AG09309 (cell line): ENCODE data around the gene TRIM46.
A peak's percentile ranks its signal among the peaks of the same experiment; 100 is the strongest.
"Not testable (repeated sequence)": the region's sequence is repeated elsewhere in the genome, so short reads cannot be mapped to it uniquely, and the experiment has no call there.

Source experiments
- DNase-seq: peaks from one replicate; pipeline ENCODE4 v3.0.0-alpha.2; 2010; ENCODE audit warnings: low read depth
- H3K4me3 ChIP-seq: 2 replicates; pipeline ENCODE4 v1.5.1; 2011; ENCODE audit warnings: mild to moderate bottlenecking, low read depth, low read length, moderate library complexity; ENCODE audit not compliant: control insufficient read depth
- TF ChIP-seq, protein P1 (sequence below): IDR thresholded peaks from 2 replicates; pipeline ENCODE4 v1.5.1; 2011; ENCODE audit warnings: mild to moderate bottlenecking, low read depth, low read length, inconsistent platforms; ENCODE audit not compliant: insufficient read depth, control insufficient read depth; ENCODE audit errors: missing control alignments

Gene TRIM46

DNA sequence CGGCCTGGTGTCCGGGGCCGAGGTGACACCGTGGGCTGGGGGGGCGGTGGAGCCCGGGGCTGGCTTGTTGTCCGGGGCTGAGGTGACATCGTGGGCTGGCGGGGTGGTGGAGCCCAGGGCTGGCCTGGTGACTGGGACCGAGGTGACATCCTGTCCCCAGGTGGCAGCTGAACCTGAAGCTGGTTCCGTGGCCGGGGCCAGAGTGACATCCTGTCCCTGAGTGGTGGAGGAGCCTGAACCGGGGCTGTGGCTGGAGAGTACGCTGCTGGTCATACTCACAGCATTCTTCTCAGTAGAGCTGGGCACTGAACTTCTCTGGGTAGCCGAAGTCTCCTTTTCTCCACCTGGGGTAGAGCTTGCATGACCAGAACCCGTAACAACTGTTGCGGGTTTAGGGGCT lies 18.3 kb downstream of the TRIM46 start:
- H3K4me3 ChIP-seq = no peak overlapping the region
- TF ChIP-seq, protein P1, sequence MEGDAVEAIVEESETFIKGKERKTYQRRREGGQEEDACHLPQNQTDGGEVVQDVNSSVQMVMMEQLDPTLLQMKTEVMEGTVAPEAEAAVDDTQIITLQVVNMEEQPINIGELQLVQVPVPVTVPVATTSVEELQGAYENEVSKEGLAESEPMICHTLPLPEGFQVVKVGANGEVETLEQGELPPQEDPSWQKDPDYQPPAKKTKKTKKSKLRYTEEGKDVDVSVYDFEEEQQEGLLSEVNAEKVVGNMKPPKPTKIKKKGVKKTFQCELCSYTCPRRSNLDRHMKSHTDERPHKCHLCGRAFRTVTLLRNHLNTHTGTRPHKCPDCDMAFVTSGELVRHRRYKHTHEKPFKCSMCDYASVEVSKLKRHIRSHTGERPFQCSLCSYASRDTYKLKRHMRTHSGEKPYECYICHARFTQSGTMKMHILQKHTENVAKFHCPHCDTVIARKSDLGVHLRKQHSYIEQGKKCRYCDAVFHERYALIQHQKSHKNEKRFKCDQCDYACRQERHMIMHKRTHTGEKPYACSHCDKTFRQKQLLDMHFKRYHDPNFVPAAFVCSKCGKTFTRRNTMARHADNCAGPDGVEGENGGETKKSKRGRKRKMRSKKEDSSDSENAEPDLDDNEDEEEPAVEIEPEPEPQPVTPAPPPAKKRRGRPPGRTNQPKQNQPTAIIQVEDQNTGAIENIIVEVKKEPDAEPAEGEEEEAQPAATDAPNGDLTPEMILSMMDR = no peak
- DNase-seq = no peak

DNA sequence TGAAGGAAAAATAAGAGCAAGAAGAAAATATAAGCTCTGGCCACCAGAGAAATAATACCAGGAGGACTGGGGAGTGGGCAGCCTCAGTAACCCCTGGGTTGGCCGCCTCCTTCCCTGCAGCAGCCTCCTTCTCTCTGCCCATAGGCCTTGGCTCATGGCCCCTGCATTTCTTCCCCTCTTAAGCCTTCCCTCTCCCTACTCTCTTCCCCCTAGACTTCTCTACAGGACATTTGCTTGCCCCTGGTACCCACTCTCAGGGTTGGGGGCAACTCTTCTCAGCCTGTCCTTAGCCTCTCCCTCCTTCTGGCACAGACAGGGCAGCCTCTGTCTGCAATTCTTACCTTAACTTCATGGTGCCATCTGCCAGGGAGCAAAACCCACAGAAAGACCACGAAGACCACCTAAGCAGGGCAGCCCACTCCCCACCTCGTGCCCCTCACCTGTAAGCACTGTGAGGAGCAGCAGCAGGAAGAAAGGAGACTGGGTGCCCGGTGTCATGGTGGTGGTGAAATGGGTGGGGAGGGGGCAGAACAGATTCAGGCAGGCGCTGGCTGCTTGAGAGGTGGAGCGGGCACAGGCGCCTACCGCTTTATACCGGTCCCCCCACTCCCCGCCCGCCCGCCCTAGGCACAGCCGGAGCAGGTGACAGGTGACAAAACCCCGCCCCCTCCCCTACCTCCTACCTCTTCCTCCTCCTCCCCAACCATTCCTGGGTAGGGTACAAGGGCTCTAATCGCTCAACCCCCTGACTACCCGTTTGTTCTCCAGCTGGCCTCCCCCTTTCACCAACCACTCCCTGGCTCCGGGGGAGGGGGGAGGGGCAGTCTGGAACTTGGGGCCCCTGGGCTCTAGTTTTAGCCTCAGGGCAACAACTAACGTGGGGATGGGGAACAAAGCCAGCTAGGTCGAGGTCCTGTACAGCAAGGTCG lies 19.0 kb downstream of the TRIM46 start:
- H3K4me3 ChIP-seq = peak overlapping the region; percentile 76
- TF ChIP-seq, protein P1 = no peak
- DNase-seq = no peak

DNA sequence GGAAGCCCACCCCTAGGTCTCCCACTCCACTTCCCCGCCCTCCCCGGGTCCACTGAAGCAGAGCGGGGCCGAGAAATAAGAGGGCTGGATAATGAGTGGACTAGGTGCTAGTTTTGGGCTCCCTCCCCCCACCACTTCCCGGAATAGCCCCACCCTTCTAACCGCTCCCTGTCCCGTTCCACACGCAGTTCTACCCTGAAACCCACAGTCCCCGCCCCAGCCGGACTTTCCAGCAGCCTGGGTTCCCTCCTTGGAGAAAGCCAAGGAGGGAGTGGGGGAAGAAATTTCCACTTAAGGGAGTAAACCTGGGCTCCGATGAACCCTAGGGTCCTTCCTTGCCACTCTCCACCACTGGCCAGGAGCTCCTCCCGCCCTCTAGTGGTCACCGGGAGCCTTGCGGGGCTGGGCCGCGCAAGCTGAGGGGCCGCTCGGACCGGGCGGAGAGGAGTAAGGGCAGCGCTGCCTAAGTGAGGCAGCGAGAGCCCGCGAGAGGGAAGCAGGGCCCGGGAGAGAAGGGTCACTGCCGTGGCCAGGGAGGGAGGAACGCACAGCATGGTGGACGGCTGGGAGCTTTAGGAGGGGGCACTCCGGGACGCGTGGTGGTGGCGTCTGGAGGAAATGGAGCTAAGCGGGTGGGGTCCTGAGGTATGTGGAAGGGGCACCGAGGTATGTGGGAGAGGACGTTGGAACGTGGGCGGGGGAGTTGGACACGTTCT lies 19.8 kb downstream of the TRIM46 start:
- TF ChIP-seq, protein P1 = peak; percentile 99
- H3K4me3 ChIP-seq = peak overlapping the region; percentile 76
- DNase-seq = peak; percentile 67

DNA sequence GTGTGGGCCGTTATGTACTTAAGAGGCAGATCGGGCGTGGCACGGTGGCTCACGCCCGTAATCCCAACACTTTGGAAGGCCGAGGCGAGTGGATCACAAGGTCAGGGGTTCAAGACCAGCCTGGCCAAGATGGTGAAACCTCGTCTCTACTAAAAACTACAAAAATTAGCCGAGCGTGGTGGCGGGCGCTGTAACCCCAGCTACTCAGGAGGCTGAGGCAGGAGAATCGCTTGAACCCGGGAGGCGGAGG lies 20.3 kb downstream of the TRIM46 start:
- not testable (repeated sequence) for DNase-seq
- H3K4me3 ChIP-seq = peak overlapping the region; percentile 76

DNA sequence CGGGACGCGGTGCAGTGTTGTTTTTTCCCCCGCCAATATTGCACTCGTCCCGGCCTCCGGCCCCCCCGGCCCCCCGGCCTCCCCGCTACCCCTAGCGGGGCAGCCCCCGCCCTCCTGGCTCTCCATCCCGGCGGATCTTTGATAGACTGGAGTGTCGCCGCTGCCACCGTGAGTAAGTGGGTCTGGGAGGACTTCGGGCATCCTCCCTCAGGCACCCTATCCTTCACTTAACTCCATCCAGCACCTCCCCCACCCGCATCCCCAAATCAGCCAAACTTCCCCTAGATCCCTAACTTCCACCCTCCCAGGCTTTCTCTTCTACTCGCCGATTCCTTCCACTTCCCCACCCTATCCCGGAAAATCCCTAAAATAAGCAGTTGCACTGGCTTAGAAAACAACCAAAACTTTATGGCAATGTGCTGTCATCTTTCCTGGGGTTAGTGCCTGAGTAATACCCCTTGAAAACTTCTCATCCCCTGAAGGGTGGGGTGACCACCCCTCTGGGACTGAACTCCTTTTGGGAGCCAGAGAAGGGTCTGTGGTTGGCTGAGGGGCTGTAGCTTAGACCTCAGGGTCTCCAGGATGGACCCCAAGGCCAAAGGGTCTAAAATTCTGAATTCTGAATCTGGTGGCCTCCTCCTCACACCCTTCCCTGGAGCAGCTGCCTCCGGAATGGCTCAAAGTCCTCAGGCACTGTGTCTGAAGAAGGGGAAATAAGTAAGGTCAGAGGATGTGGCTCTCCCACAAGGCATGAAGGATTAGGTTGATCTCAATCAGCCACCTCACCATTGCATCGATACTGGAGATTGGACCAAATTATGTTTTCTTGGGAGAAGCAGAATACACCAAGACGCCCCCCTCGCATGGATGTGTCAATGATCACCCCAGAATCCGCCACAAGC lies 21.8 kb downstream of the TRIM46 start:
- DNase-seq = no peak
- H3K4me3 ChIP-seq = peak overlapping the region; percentile 76
- TF ChIP-seq, protein P1 = no peak

DNA sequence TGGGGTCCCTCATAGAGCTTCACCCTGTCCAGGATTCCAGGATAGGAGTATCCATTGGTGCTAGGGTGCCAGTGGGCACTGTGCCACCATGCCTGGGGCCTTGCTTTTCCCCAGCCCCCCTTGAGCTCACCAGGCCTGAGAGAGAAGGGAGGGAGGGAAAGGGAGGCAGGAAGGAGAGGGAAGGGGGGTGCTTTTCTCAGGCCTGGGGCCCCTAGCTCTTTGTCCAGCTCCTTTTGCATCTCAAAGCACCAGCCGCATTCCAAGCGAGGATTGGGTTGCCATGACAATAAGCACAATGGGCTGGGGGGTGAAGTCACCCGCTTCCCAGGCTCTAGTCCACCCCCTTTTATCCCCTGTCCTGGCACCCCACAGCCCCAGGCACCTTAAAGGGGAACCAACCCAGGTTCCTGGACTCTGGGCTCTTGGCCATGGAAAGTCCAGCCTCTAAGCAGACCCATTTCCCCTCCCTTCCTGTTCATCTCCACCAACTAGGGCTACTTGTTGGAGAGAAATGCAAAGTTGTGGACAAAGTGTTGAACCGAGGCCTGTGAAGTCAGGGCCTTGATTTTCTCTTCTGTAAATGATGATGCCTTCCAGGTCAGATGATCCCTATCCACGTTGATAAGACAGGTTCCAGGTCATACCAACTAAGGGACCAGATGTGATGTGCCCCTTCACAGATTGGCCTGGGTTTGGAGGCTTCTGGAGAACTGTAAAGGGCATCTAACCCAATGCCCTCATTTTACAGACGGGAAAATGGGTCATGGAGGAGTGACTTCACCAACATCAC lies 22.6 kb downstream of the TRIM46 start:
- peak overlapping the region; percentile 8; the same call in 1 of the 2 replicates for H3K4me3 ChIP-seq
- TF ChIP-seq, protein P1 = no peak
- DNase-seq = no peak
